H9 (cell line): ENCODE results near the gene ZNF783. TPM values are rescaled to one million over a fixed set of nuclear protein-coding genes. Genes with fewer than 3 reads are reported as not detected.

ENCODE experiments used
- DNase-seq: peaks from one replicate; pipeline ENCODE4 v3.0.0-alpha.2; 2017
- H2AFZ ChIP-seq: one replicate; pipeline ENCODE4 v1.6.1; 2013; ENCODE audit warnings: mild to moderate bottlenecking, low read length, control low read depth, moderate library complexity
- H2AK5ac ChIP-seq: 2 replicates; pipeline ENCODE4 v1.6.1; 2013; ENCODE audit warnings: low read length, control low read depth, mixed read lengths; ENCODE audit not compliant: insufficient read length
- H2BK120ac ChIP-seq: one replicate; pipeline ENCODE4 v1.6.1; 2013; ENCODE audit warnings: low read depth, mild to moderate bottlenecking, low read length, control low read depth, inconsistent platforms; ENCODE audit not compliant: poor library complexity, severe bottlenecking
- H2BK12ac ChIP-seq: 2 replicates; pipeline ENCODE4 v1.6.1; 2013; ENCODE audit warnings: low read length, control low read depth, mixed read lengths, low read depth; ENCODE audit not compliant: insufficient read length
- H2BK15ac ChIP-seq: 2 replicates; pipeline ENCODE4 v1.6.1; 2013; ENCODE audit warnings: low read depth, low read length, control low read depth
- H2BK20ac ChIP-seq: one replicate; pipeline ENCODE4 v1.6.1; 2013; ENCODE audit warnings: low read depth, mild to moderate bottlenecking, low read length, control low read depth, inconsistent platforms; ENCODE audit not compliant: poor library complexity, severe bottlenecking
- H2BK5ac ChIP-seq: 2 replicates; pipeline ENCODE4 v1.6.1; 2013; ENCODE audit warnings: low read length, control low read depth, mixed read lengths; ENCODE audit not compliant: insufficient read length
- H3K14ac ChIP-seq: 2 replicates; pipeline ENCODE4 v1.6.1; 2013; ENCODE audit warnings: low read length, control low read depth; ENCODE audit not compliant: insufficient read depth
- H3K18ac ChIP-seq: 2 replicates; pipeline ENCODE4 v1.6.1; 2013; ENCODE audit warnings: low read depth, mild to moderate bottlenecking, mixed read lengths, low read length, control low read depth; ENCODE audit not compliant: insufficient read length
- H3K23ac ChIP-seq: 2 replicates; pipeline ENCODE4 v1.6.1; 2013; ENCODE audit warnings: low read length, control low read depth, mixed read lengths, low read depth; ENCODE audit not compliant: insufficient read length
- H3K23me2 ChIP-seq: 2 replicates; pipeline ENCODE4 v1.6.1; 2013; ENCODE audit warnings: low read depth, mild to moderate bottlenecking, mixed read lengths, low read length, control low read depth; ENCODE audit not compliant: insufficient read length, poor library complexity, severe bottlenecking
- H3K27ac ChIP-seq: 2 replicates; pipeline ENCODE4 v1.5.1; 2013; ENCODE audit warnings: low read length, control low read depth, mixed read lengths, low read depth; ENCODE audit not compliant: insufficient read length
- H3K27me3 ChIP-seq: 2 replicates; pipeline ENCODE4 v1.6.1; 2013; ENCODE audit warnings: low read length, control low read depth, inconsistent platforms; ENCODE audit not compliant: insufficient read depth
- H3K4ac ChIP-seq: 2 replicates; pipeline ENCODE4 v1.6.1; 2013; ENCODE audit warnings: low read depth, mild to moderate bottlenecking, control low read depth, inconsistent platforms, low read length, moderate library complexity
- H3K4me1 ChIP-seq: 2 replicates; pipeline ENCODE4 v1.6.1; 2013; ENCODE audit warnings: low read length, control low read depth, inconsistent platforms; ENCODE audit not compliant: insufficient read depth
- H3K4me2 ChIP-seq: 2 replicates; pipeline ENCODE4 v1.6.1; 2013; ENCODE audit warnings: low read length, control low read depth, mixed read lengths; ENCODE audit not compliant: insufficient read length, insufficient read depth
- H3K56ac ChIP-seq: 2 replicates; pipeline ENCODE4 v1.6.1; 2013; ENCODE audit warnings: low read depth, mild to moderate bottlenecking, mixed read lengths, low read length, control low read depth; ENCODE audit not compliant: insufficient read length
- H3K79me1 ChIP-seq: 2 replicates; pipeline ENCODE4 v1.6.1; 2013; ENCODE audit warnings: low read depth, mild to moderate bottlenecking, moderate library complexity, low read length, control low read depth, inconsistent platforms; ENCODE audit not compliant: insufficient read depth, poor library complexity, severe bottlenecking
- H3K79me2 ChIP-seq: 2 replicates; pipeline ENCODE4 v1.6.1; 2013; ENCODE audit warnings: low read length, control low read depth, inconsistent platforms; ENCODE audit not compliant: insufficient read depth
- H3K9ac ChIP-seq: 2 replicates; pipeline ENCODE4 v1.6.1; 2013; ENCODE audit warnings: low read length, control low read depth, mixed read lengths; ENCODE audit not compliant: insufficient read length; ENCODE audit errors: extremely low read depth
- H3K9me3 ChIP-seq: one replicate; pipeline ENCODE4 v1.6.1; 2013; ENCODE audit warnings: low read depth, low read length, inconsistent platforms; ENCODE audit not compliant: control insufficient read depth
- H3T11ph ChIP-seq: one replicate; pipeline ENCODE4 v1.6.1; 2013; ENCODE audit warnings: mild to moderate bottlenecking, low read length, control low read depth, inconsistent platforms
- H4K20me1 ChIP-seq: one replicate; pipeline ENCODE4 v1.6.1; 2013; ENCODE audit not compliant: control insufficient read depth, insufficient read length, insufficient read depth
- H4K5ac ChIP-seq: 2 replicates; pipeline ENCODE4 v1.6.1; 2013; ENCODE audit warnings: low read depth, mild to moderate bottlenecking, mixed read lengths, low read length, control low read depth; ENCODE audit not compliant: insufficient read length
- H4K8ac ChIP-seq: replicated peaks from 2 replicates; pipeline ENCODE4 v1.6.1; 2013; ENCODE audit warnings: low read length, control low read depth, mixed read lengths, low read depth; ENCODE audit not compliant: insufficient read length
- H4K91ac ChIP-seq: 2 replicates; pipeline ENCODE4 v1.6.1; 2013; ENCODE audit warnings: low read depth, mild to moderate bottlenecking, moderate library complexity, mixed read lengths, low read length, control low read depth; ENCODE audit not compliant: insufficient read length
- H3K27ac Mint-ChIP-seq, 3 experiments: 2 replicates in 2 of 3; 3 replicates in 1 of 3; pipeline ENCODE4 v1.8.0; 2020 to 2021; ENCODE audit warnings: mixed read lengths in 3 of 3, mild to moderate bottlenecking in 1 of 3, moderate library complexity in 1 of 3
- H3K27me3 Mint-ChIP-seq: 2 replicates; pipeline ENCODE4 v1.8.0; 2021; ENCODE audit warnings: low read depth, mild to moderate bottlenecking, moderate library complexity, mixed read lengths
- H3K36me3 Mint-ChIP-seq, 3 experiments: 2 replicates in 2 of 3; 3 replicates in 1 of 3; pipeline ENCODE4 v1.8.0; 2020 to 2021; ENCODE audit warnings: low read depth in 3 of 3, mixed read lengths in 3 of 3; ENCODE audit not compliant: insufficient read depth in 1 of 3
- H3K4me1 Mint-ChIP-seq, 2 experiments: 2 replicates each; pipeline ENCODE4 v1.8.0; 2020; ENCODE audit warnings: mixed read lengths in 2 of 2
- H3K4me3 Mint-ChIP-seq, 2 experiments: 2 replicates in 1 of 2; 3 replicates in 1 of 2; pipeline ENCODE4 v1.8.0; 2020 to 2021; ENCODE audit warnings: mild to moderate bottlenecking in 2 of 2, mixed read lengths in 2 of 2, moderate library complexity in 1 of 2
- H3K9me3 Mint-ChIP-seq, 2 experiments: 2 replicates in 1 of 2; 3 replicates in 1 of 2; pipeline ENCODE4 v1.8.0; 2020; ENCODE audit warnings: mild to moderate bottlenecking in 2 of 2, mixed read lengths in 2 of 2, moderate library complexity in 1 of 2
- WGBS: extraction: QIAGEN DNeasy Blood & Tissue Kit; methylation state at CpG from one replicate; pipeline ENCODE4 v1.1.7; 2013; ENCODE audit warnings: missing lambda C conversion rate, low lambda C conversion rate, mixed read lengths; ENCODE audit not compliant: insufficient read length; ENCODE audit errors: extremely low coverage; 5-methylcytosine and 5-hydroxymethylcytosine counted together
- total RNA-seq: library from RNA; stranded (reverse); gene quantifications from 2 replicates; pipeline ENCODE4 v1.2.1, GENCODE V29; 2021
- TF ChIP-seq, protein P1 (sequence below): fragments of 200-600 bp; sonication (generic); conservative IDR thresholded peaks from 3 replicates; pipeline ENCODE4 v1.8.0; 2021; ENCODE audit warnings: antibody characterized with exemption, mild to moderate bottlenecking

Gene ZNF783
- total RNA-seq, 1 experiment from 2014 or later: 13.6 TPM

DNA sequence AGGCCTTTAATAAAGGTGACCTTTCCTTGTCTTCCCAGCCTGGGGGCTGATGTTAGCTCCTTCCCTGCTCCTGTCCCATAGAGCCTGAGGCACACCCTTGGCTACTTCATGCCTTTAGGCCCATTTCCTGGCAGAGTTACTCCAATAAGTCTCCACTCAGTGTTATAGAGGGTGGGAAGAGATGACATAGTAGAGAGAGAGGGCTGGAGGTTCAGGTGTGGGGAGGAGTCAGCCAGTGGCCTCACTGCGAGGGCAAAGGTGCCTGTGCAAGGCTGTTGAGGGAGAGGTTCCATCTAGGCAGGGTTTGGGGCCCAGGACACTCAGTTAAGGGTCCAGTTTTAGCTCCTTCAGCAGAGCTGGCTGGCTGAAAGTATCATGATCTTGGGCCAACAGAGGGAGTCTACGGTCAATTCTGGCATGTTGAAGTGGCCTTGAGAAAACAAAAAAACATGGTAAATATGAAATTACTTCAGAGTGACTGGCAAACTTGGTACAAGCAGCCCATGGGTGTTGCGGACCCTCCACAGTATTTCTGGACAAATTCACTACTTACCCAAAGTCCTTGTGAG is 67.9 kb downstream of the ZNF783 start:
- H3T11ph ChIP-seq: no peak overlapping the region
- H3K36me3 Mint-ChIP-seq: peaks cover 3 to 15% (median 9%) of the 10 kb centered on the region in 3 experiments; a peak in 6 of 7 replicates
- no peak overlapping the region for H4K91ac ChIP-seq
- no peak overlapping the region for H3K23ac ChIP-seq
- no peak overlapping the region for H3K4me2 ChIP-seq
- no peak overlapping the region for H3K4ac ChIP-seq
- H3K56ac ChIP-seq: no peak overlapping the region
- WGBS: no CpG with 5 or more reads among the region's 3 CpGs
- no peak overlapping the region for H2AK5ac ChIP-seq
- no peak overlapping the region for H3K9ac ChIP-seq
- no peak overlapping the region for H3K4me3 Mint-ChIP-seq
- no peaks in the 10 kb centered on the region for H4K20me1 ChIP-seq
- H3K27me3 ChIP-seq: no peaks in the 10 kb centered on the region
- peaks cover 7% of the 10 kb centered on the region for H3K27me3 Mint-ChIP-seq
- H3K4me1 Mint-ChIP-seq: peaks cover 0 to 2% of the 10 kb centered on the region in 2 experiments; a peak in 1 of 4 replicates
- peaks cover 31 to 38% of the 10 kb centered on the region in 2 experiments for H3K9me3 Mint-ChIP-seq
- no peak overlapping the region for H2BK120ac ChIP-seq
- no peaks in the 10 kb centered on the region for H3K23me2 ChIP-seq
- H3K27ac Mint-ChIP-seq: no peak overlapping the region
- TF ChIP-seq, protein P1, sequence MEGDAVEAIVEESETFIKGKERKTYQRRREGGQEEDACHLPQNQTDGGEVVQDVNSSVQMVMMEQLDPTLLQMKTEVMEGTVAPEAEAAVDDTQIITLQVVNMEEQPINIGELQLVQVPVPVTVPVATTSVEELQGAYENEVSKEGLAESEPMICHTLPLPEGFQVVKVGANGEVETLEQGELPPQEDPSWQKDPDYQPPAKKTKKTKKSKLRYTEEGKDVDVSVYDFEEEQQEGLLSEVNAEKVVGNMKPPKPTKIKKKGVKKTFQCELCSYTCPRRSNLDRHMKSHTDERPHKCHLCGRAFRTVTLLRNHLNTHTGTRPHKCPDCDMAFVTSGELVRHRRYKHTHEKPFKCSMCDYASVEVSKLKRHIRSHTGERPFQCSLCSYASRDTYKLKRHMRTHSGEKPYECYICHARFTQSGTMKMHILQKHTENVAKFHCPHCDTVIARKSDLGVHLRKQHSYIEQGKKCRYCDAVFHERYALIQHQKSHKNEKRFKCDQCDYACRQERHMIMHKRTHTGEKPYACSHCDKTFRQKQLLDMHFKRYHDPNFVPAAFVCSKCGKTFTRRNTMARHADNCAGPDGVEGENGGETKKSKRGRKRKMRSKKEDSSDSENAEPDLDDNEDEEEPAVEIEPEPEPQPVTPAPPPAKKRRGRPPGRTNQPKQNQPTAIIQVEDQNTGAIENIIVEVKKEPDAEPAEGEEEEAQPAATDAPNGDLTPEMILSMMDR: no peak
- no peak overlapping the region for H3K18ac ChIP-seq
- no peak overlapping the region for H4K5ac ChIP-seq
- H3K27ac ChIP-seq: no peak overlapping the region
- H2BK12ac ChIP-seq: no peak overlapping the region
- H3K14ac ChIP-seq: no peak overlapping the region
- H3K79me2 ChIP-seq: no peaks in the 10 kb centered on the region
- no peak overlapping the region for H4K8ac ChIP-seq
- no peak for DNase-seq
- H2BK20ac ChIP-seq: no peak overlapping the region
- no peaks in the 10 kb centered on the region for H3K4me1 ChIP-seq
- no peak overlapping the region for H2AFZ ChIP-seq
- no peaks in the 10 kb centered on the region for H3K79me1 ChIP-seq
- no peaks in the 10 kb centered on the region for H3K9me3 ChIP-seq
- H2BK5ac ChIP-seq: no peak overlapping the region
- no peak overlapping the region for H2BK15ac ChIP-seq
